GM21619 (cell line): ENCODE data around the gene BSDC1.
"Not testable (repeated sequence)": the region's sequence is repeated elsewhere in the genome, so short reads cannot be mapped to it uniquely, and the experiment has no call there.

Experiments
- ATAC-seq: cut with Tn5 transposase; IDR thresholded peaks from one replicate; pipeline ENCODE4 v1.9.1; 2021; ENCODE audit not compliant: unreplicated experiment

BSDC1 gene

DNA sequence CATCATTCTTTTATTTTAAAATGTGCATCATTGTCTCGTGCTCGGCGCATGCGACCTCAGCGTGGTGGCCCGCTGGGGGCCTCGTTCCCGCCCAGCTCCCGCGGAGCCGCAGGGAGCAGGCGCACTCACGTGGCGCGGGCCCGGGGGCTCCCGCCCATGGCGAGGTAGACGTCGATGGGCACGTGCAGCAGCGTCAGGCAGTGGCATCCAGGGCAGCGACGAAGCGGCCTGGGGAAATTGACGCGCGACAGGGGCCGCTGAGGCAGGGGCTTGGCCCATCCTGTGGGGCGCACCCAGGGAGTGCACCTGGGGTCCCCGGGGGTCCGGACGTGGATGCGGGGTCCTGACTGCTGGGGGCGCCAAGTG lies 33.0 kb downstream of the BSDC1 start:
- no peak for ATAC-seq

- ATAC-seq, result no peak
Measured at GRCh38 chr1:32358435-32358834, 35.8 kb downstream of the BSDC1 start.

- no peak for ATAC-seq
Measured at GRCh38 chr1:32357614-32358013, 36.6 kb downstream of the BSDC1 start.

DNA sequence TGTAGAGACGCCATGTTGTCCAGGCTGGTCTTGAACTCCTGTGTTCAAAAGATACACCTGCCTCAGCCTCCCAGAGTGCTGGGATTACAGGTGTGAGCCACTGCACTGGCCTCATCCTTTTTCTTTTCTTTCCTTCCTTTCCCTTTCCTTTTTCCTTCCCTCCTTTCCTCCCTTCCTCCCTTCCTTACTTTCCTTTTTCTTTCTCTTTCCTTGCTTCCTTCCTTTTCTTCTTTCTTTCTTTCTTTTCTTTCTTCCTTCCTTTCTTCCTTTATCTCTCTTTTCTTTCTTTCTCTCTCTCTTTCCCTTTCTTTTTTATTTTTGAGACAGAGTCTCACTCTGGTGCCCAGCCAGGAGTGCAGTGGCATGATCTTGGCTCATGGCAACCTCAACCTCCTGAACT lies 37.8 kb downstream of the BSDC1 start:
- no peak for ATAC-seq

DNA sequence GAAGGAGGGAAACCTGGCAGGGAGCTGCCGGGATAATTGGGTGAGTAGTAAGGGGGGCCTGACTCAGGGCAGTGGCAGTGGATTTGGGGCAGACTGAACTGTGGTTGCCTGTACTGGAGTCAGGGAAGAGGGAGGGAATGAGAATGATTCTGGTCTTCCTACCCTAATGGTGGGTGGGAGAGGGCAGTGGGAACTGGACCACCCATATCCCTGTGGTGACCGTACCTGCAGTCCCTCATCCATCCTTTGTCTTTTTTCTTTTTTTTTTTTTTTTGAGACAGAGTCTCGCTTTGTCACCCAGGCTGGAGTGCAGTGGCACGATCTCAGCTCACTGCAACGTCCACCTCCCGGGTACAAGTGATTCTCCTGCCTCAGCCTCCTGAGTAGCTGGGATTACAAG lies 38.5 kb downstream of the BSDC1 start:
- not testable (repeated sequence) for ATAC-seq

DNA sequence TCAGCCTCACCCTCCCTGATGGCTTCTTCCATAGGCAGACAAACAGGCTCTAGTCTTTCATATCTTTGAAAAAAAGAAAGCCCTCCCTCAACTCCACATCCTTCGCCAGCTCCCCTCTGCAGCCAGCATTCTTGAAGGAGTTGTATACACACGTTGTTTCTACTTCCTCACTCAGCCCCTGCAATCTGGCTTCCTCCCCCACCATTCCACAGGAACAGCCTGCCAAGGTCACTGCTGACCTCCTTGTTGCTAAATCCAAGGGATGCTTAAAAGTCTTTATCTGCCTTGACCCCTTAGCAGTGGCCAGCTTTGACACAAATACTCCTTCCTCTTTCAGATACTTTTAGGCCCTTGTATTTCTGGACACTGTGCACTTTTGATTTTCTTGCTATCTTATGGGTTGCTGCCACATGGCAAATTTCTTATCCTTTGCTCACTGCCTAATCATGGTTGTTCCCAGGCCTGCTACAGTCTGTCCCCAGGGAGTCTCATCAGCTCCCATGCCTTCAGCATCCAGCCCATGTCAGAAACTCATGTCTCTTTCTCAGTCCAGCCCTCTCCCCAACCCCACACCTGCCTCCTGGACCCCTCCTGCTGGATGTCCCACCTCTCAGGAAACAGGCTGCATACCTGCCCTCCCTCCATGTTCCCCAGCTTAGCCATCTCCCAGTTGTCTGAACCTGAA lies 40.2 kb downstream of the BSDC1 start:
- ATAC-seq, result no peak

- no peak for ATAC-seq
Measured at GRCh38 chr1:32353431-32353830, 40.8 kb downstream of the BSDC1 start.

DNA sequence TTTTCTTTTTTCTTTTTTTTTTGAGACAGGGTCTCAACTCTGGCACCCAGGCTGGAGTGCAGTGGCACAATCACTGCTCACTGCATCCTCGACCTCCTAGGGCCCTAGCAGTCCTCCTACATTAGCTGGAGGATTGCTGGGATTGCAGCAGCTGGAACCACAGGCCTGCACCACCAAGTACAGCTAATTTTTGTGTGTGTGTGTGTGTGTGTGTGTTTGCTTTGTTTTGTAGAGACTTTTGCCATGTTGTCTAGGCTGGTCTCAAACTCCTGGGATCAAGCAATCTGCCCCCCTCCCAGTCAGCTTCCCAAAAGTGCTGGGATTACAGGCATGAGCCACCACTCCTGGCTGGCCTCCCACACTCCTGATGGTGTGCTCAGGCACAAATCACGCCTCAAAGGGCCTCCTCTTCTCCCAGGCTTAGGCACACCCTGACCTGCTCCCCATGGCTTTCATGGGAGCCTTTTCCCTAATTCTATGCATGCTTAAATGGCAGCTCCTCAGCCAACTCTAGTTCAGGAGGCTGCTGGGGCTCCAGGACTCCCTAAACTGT lies 41.3 kb downstream of the BSDC1 start:
- ATAC-seq, result no peak

- no peak for ATAC-seq
Measured at GRCh38 chr1:32352239-32352745, 41.9 kb downstream of the BSDC1 start.

DNA sequence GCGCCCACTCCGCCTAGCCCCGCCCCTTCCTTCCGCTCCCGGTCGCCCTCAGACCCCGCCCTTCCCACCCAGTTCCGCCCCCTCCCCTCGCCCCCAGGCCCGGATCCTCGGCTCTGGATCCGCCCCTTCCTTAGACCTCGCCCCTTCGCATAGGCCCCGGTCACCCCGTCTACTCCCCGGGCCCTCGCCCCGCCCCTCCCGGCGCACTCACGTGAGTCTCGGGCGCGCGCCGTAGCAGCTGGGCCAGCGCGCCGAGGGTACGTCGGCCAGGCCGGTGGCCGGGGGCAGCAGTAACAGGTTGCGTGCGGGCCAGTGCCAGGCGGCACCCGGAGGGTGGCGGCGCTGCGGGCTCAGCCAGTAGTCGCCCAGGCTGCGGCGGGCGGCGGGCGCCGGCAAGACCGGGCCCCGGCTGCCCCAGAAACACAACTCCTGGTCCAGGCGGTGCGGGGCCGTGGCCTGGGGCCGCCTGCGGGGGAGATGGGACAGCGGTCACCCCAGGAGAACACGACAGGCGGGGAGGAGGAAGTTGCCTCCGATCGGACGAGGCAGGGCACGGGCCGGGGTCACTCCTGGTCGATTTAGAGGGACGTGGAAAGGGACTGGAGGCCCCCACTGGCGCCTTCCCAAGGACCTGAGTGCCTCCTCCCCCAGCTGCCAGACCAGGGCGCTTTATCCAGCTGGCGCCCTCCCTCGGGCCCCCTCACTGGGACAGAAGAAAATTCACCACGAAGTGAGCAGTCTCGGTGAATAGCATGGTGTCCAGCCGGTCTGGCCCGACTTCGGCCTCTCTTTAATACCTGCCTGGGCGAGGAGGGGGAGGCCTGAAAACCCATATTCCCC lies 42.6 kb downstream of the BSDC1 start:
- peak; percentile 69 for ATAC-seq

DNA sequence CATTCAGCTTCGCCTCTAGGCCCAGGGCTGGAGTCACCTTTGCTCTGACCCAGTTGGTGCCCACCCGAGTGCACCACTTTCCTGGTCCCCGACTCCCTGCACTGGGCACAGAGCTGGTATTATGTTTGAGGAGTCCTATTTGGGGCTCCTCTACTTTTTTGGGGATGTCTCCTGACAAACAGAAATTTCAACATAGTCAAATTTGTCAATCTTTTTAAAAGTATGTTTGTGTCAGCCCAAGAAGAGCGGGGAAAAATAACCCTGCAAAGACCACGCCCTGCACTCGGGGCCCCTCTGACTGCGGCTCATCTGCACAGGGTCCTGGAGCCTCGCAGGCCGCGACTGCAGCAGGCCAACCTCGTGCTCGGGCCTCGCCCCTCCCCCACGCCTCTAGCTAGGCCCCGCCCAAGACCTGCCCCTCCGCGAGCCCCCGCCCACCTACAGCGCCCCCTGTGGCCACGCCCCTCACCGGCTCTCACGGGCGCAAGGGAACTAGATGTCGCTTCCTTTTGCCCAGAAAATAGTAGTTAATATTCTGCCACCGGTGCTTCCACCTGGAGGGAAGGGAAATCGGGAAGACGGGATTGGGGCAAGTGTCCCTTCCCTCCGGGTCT lies 43.3 kb downstream of the BSDC1 start:
- ATAC-seq, result peak; percentile 43

- no peak for ATAC-seq
Measured at GRCh38 chr1:32349211-32349708, 45.0 kb downstream of the BSDC1 start.

- no peak for ATAC-seq
Measured at GRCh38 chr1:32346532-32347157, 47.6 kb downstream of the BSDC1 start.

GRCh38 chr1:32345289-32345827 lies 48.9 kb downstream of the BSDC1 start:
- ATAC-seq, result no peak

- no peak for ATAC-seq
Measured at GRCh38 chr1:32342704-32343103, 51.5 kb downstream of the BSDC1 start.

DNA sequence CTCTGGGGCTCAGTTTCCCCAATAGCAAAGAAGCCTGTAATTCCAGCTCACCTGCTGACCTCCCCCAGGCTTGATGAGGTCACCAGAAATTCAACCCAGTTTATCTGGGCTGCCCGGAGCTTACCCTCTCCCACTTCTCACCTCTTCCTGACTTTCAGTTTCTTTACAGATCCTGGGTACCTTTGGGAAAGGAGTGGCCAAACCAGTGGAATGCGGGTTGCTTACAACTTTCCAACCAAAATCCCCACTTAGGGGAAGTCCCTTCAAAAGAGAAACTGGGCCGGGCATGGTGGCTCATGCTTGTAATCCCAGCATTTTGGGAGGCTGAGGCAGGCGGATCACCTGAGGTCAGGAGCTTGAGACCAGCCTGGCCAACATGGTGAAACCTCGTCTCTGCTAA lies 52.3 kb downstream of the BSDC1 start:
- ATAC-seq, result no peak

- no peak for ATAC-seq
Measured at GRCh38 chr1:32341186-32341757, 53.0 kb downstream of the BSDC1 start.

DNA sequence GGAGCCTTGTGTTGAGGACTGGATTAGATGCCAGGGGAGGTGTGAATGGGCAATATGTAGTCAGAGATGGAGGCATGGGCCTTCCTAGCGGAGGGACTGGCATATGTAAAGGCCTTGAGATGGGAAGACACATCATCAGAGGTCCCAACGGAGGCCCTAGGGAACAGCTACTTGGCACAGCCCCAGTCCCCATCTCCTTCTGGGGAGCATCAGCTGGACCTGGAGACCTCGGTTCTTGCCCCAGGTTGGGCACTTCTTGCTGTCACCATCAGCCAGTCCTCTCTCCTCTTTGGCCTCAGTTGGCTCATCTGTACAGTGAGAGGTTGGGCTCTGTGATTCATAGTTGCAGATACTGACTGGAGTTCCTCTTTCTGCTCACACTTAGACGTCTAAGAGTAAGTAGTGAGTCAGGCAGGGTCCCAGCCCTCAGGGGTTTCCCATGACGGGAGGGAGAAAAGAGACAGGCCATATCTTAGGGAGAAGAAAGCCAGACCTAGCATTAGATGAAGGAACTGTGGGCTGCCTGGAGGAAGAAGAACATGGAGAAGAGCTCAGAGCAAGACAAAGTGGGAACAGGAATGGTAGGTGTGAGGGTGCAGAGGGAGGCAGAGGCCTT lies 54.8 kb downstream of the BSDC1 start:
- ATAC-seq, result peak; percentile 31

DNA sequence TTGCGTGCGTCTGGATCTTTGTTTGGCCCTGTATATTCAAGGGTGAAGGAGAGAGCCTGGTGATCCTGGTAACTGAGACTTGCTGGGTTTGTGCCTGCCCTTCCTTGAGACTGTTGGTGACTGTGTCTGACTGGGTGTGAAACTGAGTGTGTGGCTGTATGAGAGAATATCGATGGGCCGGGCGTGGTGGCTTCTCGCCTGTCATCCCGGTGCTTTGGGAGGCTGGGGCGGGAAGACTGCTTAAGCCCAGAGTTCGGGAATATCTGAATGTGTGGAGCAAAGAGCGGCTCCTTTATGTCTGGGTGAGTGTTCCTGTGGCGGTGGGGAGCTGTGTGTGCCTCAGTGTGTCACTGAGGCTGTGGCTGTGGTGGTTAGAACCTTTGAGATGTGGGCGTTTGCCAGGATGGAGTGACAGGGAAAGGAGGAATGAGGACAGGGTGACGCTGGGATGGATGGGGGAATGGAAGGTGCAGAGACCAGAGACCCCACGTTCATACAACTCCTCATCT lies 55.5 kb downstream of the BSDC1 start:
- ATAC-seq, result no peak
